PFSK-1 (cell line): ENCODE data around the gene TMEM175.

Source experiments
- POLR2AphosphoS5 ChIP-seq: IDR thresholded peaks from 2 replicates; pipeline ENCODE4 v1.6.1; 2012; ENCODE audit warnings: low read depth, mild to moderate bottlenecking, control low read depth, low read length, moderate library complexity
- REST ChIP-seq, 2 experiments: IDR thresholded peaks; 2 replicates each; pipeline versions ENCODE4 v1.6.1 to v1.8.0; 2011 to 2012; ENCODE audit warnings: low read depth in 2 of 2, low read length in 2 of 2, control low read depth in 1 of 2, inconsistent platforms in 1 of 2, mild to moderate bottlenecking in 1 of 2, moderate library complexity in 1 of 2; ENCODE audit not compliant: insufficient read depth in 1 of 2
- TAF1 ChIP-seq: IDR thresholded peaks from 2 replicates; pipeline ENCODE4 v1.6.1; 2012; ENCODE audit warnings: low read length, control low read depth, borderline replicate concordance; ENCODE audit not compliant: insufficient read depth

GRCh38 chr4:946517-947471 lies 14.5 kb downstream of the TMEM175 start:
- TF ChIP-seq POLR2AphosphoS5, result no peak
- no peak for TF ChIP-seq REST (IDR thresholded peaks at IDR 0.05; ENCODE audit: insufficient read depth in 1 of 2, low read depth in 2 of 2, low read length in 2 of 2)
- no peak for TF ChIP-seq TAF1
